Keratinocyte (primary cell): ENCODE measurements around the gene NFKBIZ.

Experiments used
- EZH2 ChIP-seq: IDR thresholded peaks from one replicate; pipeline ENCODE4 v1.6.1; 2012; ENCODE audit warnings: inconsistent platforms, mild to moderate bottlenecking, low read length, moderate library complexity
- TF ChIP-seq, protein P1 (sequence below), 3 experiments: IDR thresholded peaks in 1 of 3; conservative IDR thresholded peaks in 1 of 3; optimal IDR thresholded peaks in 1 of 3; 2 replicates in 2 of 3; 3 replicates in 1 of 3; pipeline versions ENCODE3 to v1.5.1; 2011; ENCODE audit warnings: low read length in 3 of 3, mild to moderate bottlenecking in 3 of 3, moderate library complexity in 2 of 3, control low read depth in 1 of 3, inconsistent platforms in 1 of 3; ENCODE audit not compliant: insufficient read depth in 2 of 3; ENCODE audit errors: extremely low read depth in 1 of 3

DNA sequence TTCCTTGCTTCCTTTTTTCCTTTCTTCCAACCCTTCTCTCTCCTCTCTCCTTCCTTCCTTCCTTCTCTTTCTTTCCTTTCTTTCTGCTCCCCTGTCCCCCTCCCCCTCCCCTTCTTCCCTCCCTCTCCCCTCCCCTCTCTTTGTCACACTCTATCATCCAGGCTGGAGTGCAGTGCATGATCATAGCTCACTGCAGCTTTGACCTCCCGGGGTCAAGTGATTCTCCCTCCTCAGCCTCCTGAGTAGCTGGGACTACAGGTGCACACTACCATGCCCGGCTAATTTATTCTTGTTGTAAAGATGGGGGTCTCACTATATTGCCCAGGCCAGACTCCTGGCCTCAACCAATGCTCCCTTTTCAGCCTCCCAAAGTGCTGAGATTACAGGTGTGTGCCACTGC, 18.7 kb downstream of the NFKBIZ start:
- TF ChIP-seq, protein P1, sequence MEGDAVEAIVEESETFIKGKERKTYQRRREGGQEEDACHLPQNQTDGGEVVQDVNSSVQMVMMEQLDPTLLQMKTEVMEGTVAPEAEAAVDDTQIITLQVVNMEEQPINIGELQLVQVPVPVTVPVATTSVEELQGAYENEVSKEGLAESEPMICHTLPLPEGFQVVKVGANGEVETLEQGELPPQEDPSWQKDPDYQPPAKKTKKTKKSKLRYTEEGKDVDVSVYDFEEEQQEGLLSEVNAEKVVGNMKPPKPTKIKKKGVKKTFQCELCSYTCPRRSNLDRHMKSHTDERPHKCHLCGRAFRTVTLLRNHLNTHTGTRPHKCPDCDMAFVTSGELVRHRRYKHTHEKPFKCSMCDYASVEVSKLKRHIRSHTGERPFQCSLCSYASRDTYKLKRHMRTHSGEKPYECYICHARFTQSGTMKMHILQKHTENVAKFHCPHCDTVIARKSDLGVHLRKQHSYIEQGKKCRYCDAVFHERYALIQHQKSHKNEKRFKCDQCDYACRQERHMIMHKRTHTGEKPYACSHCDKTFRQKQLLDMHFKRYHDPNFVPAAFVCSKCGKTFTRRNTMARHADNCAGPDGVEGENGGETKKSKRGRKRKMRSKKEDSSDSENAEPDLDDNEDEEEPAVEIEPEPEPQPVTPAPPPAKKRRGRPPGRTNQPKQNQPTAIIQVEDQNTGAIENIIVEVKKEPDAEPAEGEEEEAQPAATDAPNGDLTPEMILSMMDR (optimal IDR thresholded peaks at IDR 0.05 in 1 of 3, IDR thresholded peaks at IDR 0.05 in 1 of 3, conservative IDR thresholded peaks at IDR 0.05 in 1 of 3; ENCODE audit: extremely low read depth in 1 of 3, insufficient read depth in 2 of 3, low read length in 3 of 3): no peak
- TF ChIP-seq EZH2: no peak
